GM13976 (cell line): ENCODE data around the gene VEGFA.

Experiments used
- DNase-seq: peaks from one replicate; pipeline ENCODE4 v3.0.0; 2012; ENCODE audit warnings: low spot score
- in situ Hi-C: fragments of 300-500 bp; cut with MboI; formaldehyde crosslinking; loops from one replicate; pipeline ENCODE4 v1.12.0; 2022; ENCODE audit warnings: low sequenced_read_pairs, mixed read lengths, inconsistent platforms; ENCODE audit not compliant: unreplicated experiment
- TF ChIP-seq, protein P1 (sequence below): IDR thresholded peaks from 2 replicates; pipeline ENCODE4 v1.5.1; 2012; ENCODE audit warnings: borderline replicate concordance, mild to moderate bottlenecking; ENCODE audit not compliant: insufficient read depth; ENCODE audit errors: extremely low read depth, missing control alignments, control extremely low read depth

The VEGFA gene

GRCh38 chr6:43725643-43726580 is 44.1 kb upstream of the VEGFA start:
- TF ChIP-seq, protein P1, sequence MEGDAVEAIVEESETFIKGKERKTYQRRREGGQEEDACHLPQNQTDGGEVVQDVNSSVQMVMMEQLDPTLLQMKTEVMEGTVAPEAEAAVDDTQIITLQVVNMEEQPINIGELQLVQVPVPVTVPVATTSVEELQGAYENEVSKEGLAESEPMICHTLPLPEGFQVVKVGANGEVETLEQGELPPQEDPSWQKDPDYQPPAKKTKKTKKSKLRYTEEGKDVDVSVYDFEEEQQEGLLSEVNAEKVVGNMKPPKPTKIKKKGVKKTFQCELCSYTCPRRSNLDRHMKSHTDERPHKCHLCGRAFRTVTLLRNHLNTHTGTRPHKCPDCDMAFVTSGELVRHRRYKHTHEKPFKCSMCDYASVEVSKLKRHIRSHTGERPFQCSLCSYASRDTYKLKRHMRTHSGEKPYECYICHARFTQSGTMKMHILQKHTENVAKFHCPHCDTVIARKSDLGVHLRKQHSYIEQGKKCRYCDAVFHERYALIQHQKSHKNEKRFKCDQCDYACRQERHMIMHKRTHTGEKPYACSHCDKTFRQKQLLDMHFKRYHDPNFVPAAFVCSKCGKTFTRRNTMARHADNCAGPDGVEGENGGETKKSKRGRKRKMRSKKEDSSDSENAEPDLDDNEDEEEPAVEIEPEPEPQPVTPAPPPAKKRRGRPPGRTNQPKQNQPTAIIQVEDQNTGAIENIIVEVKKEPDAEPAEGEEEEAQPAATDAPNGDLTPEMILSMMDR: no peak
- in situ Hi-C loops: no loop called here

DNA sequence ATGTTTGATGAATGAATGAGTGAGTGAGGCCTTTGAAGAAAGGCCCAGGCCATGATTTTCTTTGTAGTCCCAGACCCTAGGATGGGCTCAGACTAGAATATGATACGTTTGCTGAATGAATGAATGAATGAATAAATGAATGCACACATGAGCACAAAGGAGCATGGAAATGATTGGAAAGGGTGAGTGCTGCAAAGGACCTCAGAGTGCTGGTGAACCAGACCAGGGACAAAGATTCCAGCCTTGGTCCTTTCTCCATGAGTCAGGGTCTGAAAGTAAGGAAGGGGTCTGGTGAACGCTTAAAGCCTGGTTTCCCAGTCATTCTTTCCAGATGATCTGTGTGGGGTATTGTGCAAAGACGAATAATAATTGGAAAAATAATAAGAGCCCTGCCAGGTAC is 42.4 kb upstream of the VEGFA start:
- TF ChIP-seq, protein P1: no peak
- in situ Hi-C loops: no loop called here
- no peak for DNase-seq

More at GRCh38 chr6:43725643-43726580, 44.1 kb upstream of the VEGFA start:
- no peak for DNase-seq

GRCh38 chr6:43728586-43728985 is 41.4 kb upstream of the VEGFA start:
- no peak for DNase-seq
- TF ChIP-seq, protein P1: no peak
- in situ Hi-C loops: no loop called here

GRCh38 chr6:43729537-43729936 is 40.5 kb upstream of the VEGFA start:
- TF ChIP-seq, protein P1: no peak
- no peak for DNase-seq
- in situ Hi-C loops: no loop called here

- TF ChIP-seq, protein P1: no peak
- DNase-seq: no peak
- in situ Hi-C loops: no loop called here
These were observed 39.4 kb upstream of the VEGFA start for GRCh38 chr6:43730634-43731033.

- DNase-seq: peak; percentile 74
- in situ Hi-C loops: no loop called here
- TF ChIP-seq, protein P1: no peak
These were observed 36.3 kb upstream of the VEGFA start for GRCh38 chr6:43733471-43734293.
